H9 (cell line): Measurements from ENCODE around the gene FGF4. TPM values are rescaled to one million over a fixed set of nuclear protein-coding genes. Genes with fewer than 3 reads are reported as not detected.

Experiments used
- DNase-seq: peaks from one replicate; pipeline ENCODE4 v3.0.0-alpha.2; 2017
- H2AFZ ChIP-seq: one replicate; pipeline ENCODE4 v1.6.1; 2013; ENCODE audit warnings: mild to moderate bottlenecking, low read length, control low read depth, moderate library complexity
- H2AK5ac ChIP-seq: 2 replicates; pipeline ENCODE4 v1.6.1; 2013; ENCODE audit warnings: low read length, control low read depth, mixed read lengths; ENCODE audit not compliant: insufficient read length
- H2BK120ac ChIP-seq: one replicate; pipeline ENCODE4 v1.6.1; 2013; ENCODE audit warnings: low read depth, mild to moderate bottlenecking, low read length, control low read depth, inconsistent platforms; ENCODE audit not compliant: poor library complexity, severe bottlenecking
- H2BK12ac ChIP-seq: 2 replicates; pipeline ENCODE4 v1.6.1; 2013; ENCODE audit warnings: low read length, control low read depth, mixed read lengths, low read depth; ENCODE audit not compliant: insufficient read length
- H2BK15ac ChIP-seq: 2 replicates; pipeline ENCODE4 v1.6.1; 2013; ENCODE audit warnings: low read depth, low read length, control low read depth
- H2BK20ac ChIP-seq: one replicate; pipeline ENCODE4 v1.6.1; 2013; ENCODE audit warnings: low read depth, mild to moderate bottlenecking, low read length, control low read depth, inconsistent platforms; ENCODE audit not compliant: poor library complexity, severe bottlenecking
- H2BK5ac ChIP-seq: 2 replicates; pipeline ENCODE4 v1.6.1; 2013; ENCODE audit warnings: low read length, control low read depth, mixed read lengths; ENCODE audit not compliant: insufficient read length
- H3K14ac ChIP-seq: 2 replicates; pipeline ENCODE4 v1.6.1; 2013; ENCODE audit warnings: low read length, control low read depth; ENCODE audit not compliant: insufficient read depth
- H3K18ac ChIP-seq: 2 replicates; pipeline ENCODE4 v1.6.1; 2013; ENCODE audit warnings: low read depth, mild to moderate bottlenecking, mixed read lengths, low read length, control low read depth; ENCODE audit not compliant: insufficient read length
- H3K23ac ChIP-seq: 2 replicates; pipeline ENCODE4 v1.6.1; 2013; ENCODE audit warnings: low read length, control low read depth, mixed read lengths, low read depth; ENCODE audit not compliant: insufficient read length
- H3K23me2 ChIP-seq: 2 replicates; pipeline ENCODE4 v1.6.1; 2013; ENCODE audit warnings: low read depth, mild to moderate bottlenecking, mixed read lengths, low read length, control low read depth; ENCODE audit not compliant: insufficient read length, poor library complexity, severe bottlenecking
- H3K27ac ChIP-seq: 2 replicates; pipeline ENCODE4 v1.5.1; 2013; ENCODE audit warnings: low read length, control low read depth, mixed read lengths, low read depth; ENCODE audit not compliant: insufficient read length
- H3K27me3 ChIP-seq: 2 replicates; pipeline ENCODE4 v1.6.1; 2013; ENCODE audit warnings: low read length, control low read depth, inconsistent platforms; ENCODE audit not compliant: insufficient read depth
- H3K4ac ChIP-seq: 2 replicates; pipeline ENCODE4 v1.6.1; 2013; ENCODE audit warnings: low read depth, mild to moderate bottlenecking, control low read depth, inconsistent platforms, low read length, moderate library complexity
- H3K4me1 ChIP-seq: 2 replicates; pipeline ENCODE4 v1.6.1; 2013; ENCODE audit warnings: low read length, control low read depth, inconsistent platforms; ENCODE audit not compliant: insufficient read depth
- H3K4me2 ChIP-seq: 2 replicates; pipeline ENCODE4 v1.6.1; 2013; ENCODE audit warnings: low read length, control low read depth, mixed read lengths; ENCODE audit not compliant: insufficient read length, insufficient read depth
- H3K56ac ChIP-seq: 2 replicates; pipeline ENCODE4 v1.6.1; 2013; ENCODE audit warnings: low read depth, mild to moderate bottlenecking, mixed read lengths, low read length, control low read depth; ENCODE audit not compliant: insufficient read length
- H3K79me1 ChIP-seq: 2 replicates; pipeline ENCODE4 v1.6.1; 2013; ENCODE audit warnings: low read depth, mild to moderate bottlenecking, moderate library complexity, low read length, control low read depth, inconsistent platforms; ENCODE audit not compliant: insufficient read depth, poor library complexity, severe bottlenecking
- H3K79me2 ChIP-seq: 2 replicates; pipeline ENCODE4 v1.6.1; 2013; ENCODE audit warnings: low read length, control low read depth, inconsistent platforms; ENCODE audit not compliant: insufficient read depth
- H3K9ac ChIP-seq: 2 replicates; pipeline ENCODE4 v1.6.1; 2013; ENCODE audit warnings: low read length, control low read depth, mixed read lengths; ENCODE audit not compliant: insufficient read length; ENCODE audit errors: extremely low read depth
- H3K9me3 ChIP-seq: one replicate; pipeline ENCODE4 v1.6.1; 2013; ENCODE audit warnings: low read depth, low read length, inconsistent platforms; ENCODE audit not compliant: control insufficient read depth
- H3T11ph ChIP-seq: one replicate; pipeline ENCODE4 v1.6.1; 2013; ENCODE audit warnings: mild to moderate bottlenecking, low read length, control low read depth, inconsistent platforms
- H4K20me1 ChIP-seq: one replicate; pipeline ENCODE4 v1.6.1; 2013; ENCODE audit not compliant: control insufficient read depth, insufficient read length, insufficient read depth
- H4K5ac ChIP-seq: 2 replicates; pipeline ENCODE4 v1.6.1; 2013; ENCODE audit warnings: low read depth, mild to moderate bottlenecking, mixed read lengths, low read length, control low read depth; ENCODE audit not compliant: insufficient read length
- H4K8ac ChIP-seq: replicated peaks from 2 replicates; pipeline ENCODE4 v1.6.1; 2013; ENCODE audit warnings: low read length, control low read depth, mixed read lengths, low read depth; ENCODE audit not compliant: insufficient read length
- H4K91ac ChIP-seq: 2 replicates; pipeline ENCODE4 v1.6.1; 2013; ENCODE audit warnings: low read depth, mild to moderate bottlenecking, moderate library complexity, mixed read lengths, low read length, control low read depth; ENCODE audit not compliant: insufficient read length
- H3K27ac Mint-ChIP-seq, 3 experiments: 2 replicates in 2 of 3; 3 replicates in 1 of 3; pipeline ENCODE4 v1.8.0; 2020 to 2021; ENCODE audit warnings: mixed read lengths in 3 of 3, mild to moderate bottlenecking in 1 of 3, moderate library complexity in 1 of 3
- H3K27me3 Mint-ChIP-seq: 2 replicates; pipeline ENCODE4 v1.8.0; 2021; ENCODE audit warnings: low read depth, mild to moderate bottlenecking, moderate library complexity, mixed read lengths
- H3K36me3 Mint-ChIP-seq, 3 experiments: 2 replicates in 2 of 3; 3 replicates in 1 of 3; pipeline ENCODE4 v1.8.0; 2020 to 2021; ENCODE audit warnings: low read depth in 3 of 3, mixed read lengths in 3 of 3; ENCODE audit not compliant: insufficient read depth in 1 of 3
- H3K4me1 Mint-ChIP-seq, 2 experiments: 2 replicates each; pipeline ENCODE4 v1.8.0; 2020; ENCODE audit warnings: mixed read lengths in 2 of 2
- H3K4me3 Mint-ChIP-seq, 2 experiments: 2 replicates in 1 of 2; 3 replicates in 1 of 2; pipeline ENCODE4 v1.8.0; 2020 to 2021; ENCODE audit warnings: mild to moderate bottlenecking in 2 of 2, mixed read lengths in 2 of 2, moderate library complexity in 1 of 2
- H3K9me3 Mint-ChIP-seq, 2 experiments: 2 replicates in 1 of 2; 3 replicates in 1 of 2; pipeline ENCODE4 v1.8.0; 2020; ENCODE audit warnings: mild to moderate bottlenecking in 2 of 2, mixed read lengths in 2 of 2, moderate library complexity in 1 of 2
- CTCF ChIP-seq: fragments of 200-600 bp; sonication (generic); conservative IDR thresholded peaks from 3 replicates; pipeline ENCODE4 v1.8.0; 2021; ENCODE audit warnings: antibody characterized with exemption, mild to moderate bottlenecking
- WGBS: extraction: QIAGEN DNeasy Blood & Tissue Kit; methylation state at CpG from one replicate; pipeline ENCODE4 v1.1.7; 2013; ENCODE audit warnings: missing lambda C conversion rate, low lambda C conversion rate, mixed read lengths; ENCODE audit not compliant: insufficient read length; ENCODE audit errors: extremely low coverage; 5-methylcytosine and 5-hydroxymethylcytosine counted together
- long read RNA-seq: library from polyadenylated mRNA; unstranded; transcript quantifications from one replicate; pipeline ENCODE4 v2.0.0, GENCODE V29; 2020
- total RNA-seq: library from RNA; stranded (reverse); gene quantifications from 2 replicates; pipeline ENCODE4 v1.2.1, GENCODE V29; 2021

FGF4 gene
- 0.59 and 0.68 TPM in 2 replicates for total RNA-seq
- long read RNA-seq, partial matches to known transcripts: 0 of 1 reads
- long read RNA-seq, other reads (novel, unspliced or antisense): 1 of 1 reads

GRCh38 chr11:69775163-69775755 lies at the start of gene FGF4:
Gene FGF4 (minus strand): TSS chr11:69775341. CDS start chr11:69775084, 257 bp downstream.
- H3K4me3 Mint-ChIP-seq: peak within 1 kb of the TSS; percentile 56 to 80

More at GRCh38 chr11:69775163-69775755, at the start of gene FGF4:
- no peak within 1 kb of the TSS for H3K18ac ChIP-seq
- H4K5ac ChIP-seq: no peak within 1 kb of the TSS
- no peak within 1 kb of the TSS for H3T11ph ChIP-seq
- no peak within 1 kb of the TSS for H3K14ac ChIP-seq
- no peaks in the 10 kb centered on the region for H3K79me1 ChIP-seq
- no peaks in the 10 kb centered on the region for H3K9me3 Mint-ChIP-seq
- no peak within 1 kb of the TSS for H2AFZ ChIP-seq
- no peak within 1 kb of the TSS for H2BK5ac ChIP-seq
- H2BK20ac ChIP-seq: no peak within 1 kb of the TSS
- no peak for TF ChIP-seq CTCF
- H3K56ac ChIP-seq: no peak within 1 kb of the TSS
- peak; percentile 69 for DNase-seq
- no peak within 1 kb of the TSS for H4K91ac ChIP-seq
- no peak within 1 kb of the TSS for H3K27ac Mint-ChIP-seq
- H2AK5ac ChIP-seq: no peak within 1 kb of the TSS
- no peaks in the 10 kb centered on the region for H3K9me3 ChIP-seq
- H2BK15ac ChIP-seq: no peak within 1 kb of the TSS; the same call in 1 of the 2 replicates
- H4K8ac ChIP-seq: no peak within 1 kb of the TSS
- no peak within 1 kb of the TSS for H2BK12ac ChIP-seq
- no peak within 1 kb of the TSS for H3K23ac ChIP-seq
- no CpG with 5 or more reads among the region's 66 CpGs for WGBS
- H3K9ac ChIP-seq: no peak within 1 kb of the TSS
- peaks cover 21% of the 10 kb centered on the region for H3K27me3 ChIP-seq
- peaks cover 13% of the 10 kb centered on the region; the same call in 1 of the 2 replicates for H3K4me1 ChIP-seq
- H3K4me2 ChIP-seq: peak within 1 kb of the TSS; percentile 63
- peaks cover 4% of the 10 kb centered on the region for H3K23me2 ChIP-seq
- no peak within 1 kb of the TSS for H3K4ac ChIP-seq
- H3K79me2 ChIP-seq: no peaks in the 10 kb centered on the region
- H3K27me3 Mint-ChIP-seq: peaks cover 60% of the 10 kb centered on the region
- H3K4me1 Mint-ChIP-seq: peaks cover 37 to 44% of the 10 kb centered on the region in 2 experiments
- no peak within 1 kb of the TSS for H2BK120ac ChIP-seq
- H3K36me3 Mint-ChIP-seq: no peaks in the 10 kb centered on the region
- H4K20me1 ChIP-seq: no peaks in the 10 kb centered on the region
- no peak within 1 kb of the TSS for H3K27ac ChIP-seq
